ENCODE data around the gene HOXB3.
A peak's percentile ranks its signal among the peaks of the same experiment; 100 is the strongest.
"Not testable (repeated sequence)": the region's sequence is repeated elsewhere in the genome, so short reads cannot be mapped to it uniquely, and the experiment has no call there.

HOXB3 gene

DNA sequence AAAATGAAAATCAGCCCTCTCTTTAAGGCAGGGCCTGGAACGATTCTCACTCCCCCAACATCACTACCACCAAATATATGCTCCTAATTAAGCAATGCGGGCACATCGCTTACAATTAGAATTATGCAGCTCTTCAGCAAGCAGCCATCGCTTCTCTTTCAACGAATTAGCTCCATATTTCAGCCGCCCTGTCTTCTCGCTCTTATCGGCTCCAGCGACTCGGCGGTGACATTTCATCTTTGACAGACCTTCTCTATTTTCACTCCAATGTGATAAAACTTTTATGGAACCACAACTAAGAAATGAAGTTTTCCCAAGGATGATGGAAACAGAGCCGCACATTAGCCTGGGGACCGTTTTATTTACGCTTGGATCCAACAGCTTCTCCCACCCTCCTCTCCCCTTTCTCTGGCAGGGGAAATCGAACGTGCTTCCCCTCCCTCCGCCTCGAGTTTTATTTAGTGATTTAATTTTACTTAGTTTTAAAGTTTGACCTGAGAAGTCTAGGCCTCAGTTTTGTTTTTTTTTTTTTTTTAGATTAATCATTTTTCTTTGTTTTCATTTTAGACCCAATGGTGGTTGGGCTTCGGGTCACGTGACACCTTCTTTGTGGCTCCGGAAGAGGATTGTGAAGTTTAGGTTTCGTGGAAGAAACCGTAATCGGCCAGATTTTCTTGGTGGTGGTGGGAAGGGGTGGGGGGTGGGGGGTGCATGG, 42.1 kb downstream of the HOXB3 start:
- DNase-seq = no peak

DNA sequence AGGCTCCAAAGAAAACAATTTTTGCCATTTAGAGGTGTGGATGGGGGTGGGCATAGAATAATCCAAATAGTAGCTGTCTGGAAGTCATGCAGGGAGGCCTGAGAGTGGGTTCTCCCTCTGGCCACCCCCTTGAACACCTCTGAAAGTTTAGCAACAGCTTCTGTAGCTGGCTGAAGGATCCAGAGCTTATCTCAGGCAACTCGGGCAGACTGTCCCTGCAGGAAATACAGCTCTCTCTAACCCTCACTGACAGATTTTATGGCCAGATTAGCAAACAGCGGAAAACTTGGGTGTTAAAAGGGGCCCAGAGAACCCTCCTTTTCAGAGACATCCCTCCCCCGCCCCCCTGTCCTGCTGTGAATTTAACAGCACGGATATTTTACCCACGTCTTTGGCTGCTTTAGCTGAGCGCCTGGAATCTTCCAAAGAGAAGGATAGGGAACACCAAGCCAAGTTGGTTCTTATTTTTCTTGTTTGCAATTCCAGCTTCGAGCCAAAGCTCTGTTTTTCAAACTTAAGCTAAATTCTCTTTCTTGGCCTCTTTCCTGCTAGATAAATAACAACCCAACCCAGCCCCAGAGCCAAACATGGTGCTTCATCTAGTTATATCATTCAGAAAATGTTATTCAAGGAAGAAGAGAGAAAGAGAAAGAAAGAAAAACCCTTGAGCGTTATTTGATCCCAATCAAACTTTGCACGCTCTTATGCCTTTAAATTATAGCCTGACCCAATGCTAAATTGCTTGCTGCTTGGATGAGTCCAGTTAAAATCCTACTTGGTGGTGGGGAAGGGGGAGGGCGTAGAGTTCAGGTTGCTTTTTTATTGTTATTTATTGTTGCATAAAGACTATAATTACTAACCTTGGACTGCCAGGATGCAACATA, 42.9 kb downstream of the HOXB3 start:
- peak in 1 of 56 donors; percentile 0 for DNase-seq

DNA sequence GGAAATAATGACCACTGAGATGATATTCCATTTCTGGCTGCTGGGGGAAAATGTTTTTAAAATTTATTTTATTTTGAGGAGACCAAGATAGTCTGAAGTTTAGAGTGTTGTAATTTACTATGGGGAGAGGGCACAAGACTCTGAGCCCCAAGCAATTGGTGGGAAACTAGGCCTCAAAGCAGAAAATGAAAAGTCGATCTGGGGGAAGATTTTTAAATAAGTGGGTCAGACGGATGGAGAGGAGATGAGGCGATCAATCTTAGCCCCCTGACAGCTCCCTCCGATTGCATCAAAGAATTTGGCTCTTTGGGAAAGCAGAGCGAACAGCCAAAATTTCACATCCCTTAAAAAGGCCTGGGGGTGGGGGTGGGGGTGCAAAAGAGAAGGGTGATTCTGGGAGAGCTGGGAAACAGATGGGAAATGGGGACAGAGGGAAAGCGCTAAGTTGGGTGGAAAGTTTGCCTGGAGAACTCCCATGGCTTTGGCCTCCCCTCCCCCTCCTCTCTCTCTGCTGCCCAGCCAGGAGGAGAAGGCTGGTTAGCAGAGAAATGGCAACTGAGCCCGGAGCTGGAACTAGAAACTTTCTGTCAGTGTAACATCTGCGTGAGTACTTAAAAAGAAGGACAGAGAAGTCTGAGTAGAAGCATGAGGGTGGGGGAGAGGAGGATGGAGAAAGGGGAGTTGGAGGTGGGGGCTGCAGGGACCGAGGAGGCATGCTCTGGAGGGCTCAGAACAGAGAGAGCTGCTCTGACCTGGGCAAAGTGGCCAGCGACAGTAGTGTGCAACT, 43.7 kb downstream of the HOXB3 start:
- no peak for DNase-seq

DNA sequence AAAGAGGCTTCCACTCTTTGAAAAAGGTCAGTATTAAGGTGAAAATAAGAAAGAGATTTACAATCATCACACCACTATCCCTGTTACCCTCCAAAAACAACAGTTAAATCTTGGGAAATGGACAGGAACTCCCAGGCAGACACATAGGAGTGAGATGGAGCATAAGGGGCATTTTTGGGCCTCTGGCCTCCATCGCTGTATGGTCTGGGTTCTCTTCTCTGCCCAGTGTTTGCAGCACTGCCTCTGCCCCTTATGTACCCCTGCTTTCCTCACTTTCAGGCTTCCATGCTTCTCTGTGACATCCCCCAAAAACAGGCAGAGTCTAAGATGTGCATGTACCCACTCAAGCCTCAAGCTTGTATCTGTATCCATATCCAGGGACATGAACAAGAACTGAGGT, 44.5 kb downstream of the HOXB3 start:
- DNase-seq = no peak

DNA sequence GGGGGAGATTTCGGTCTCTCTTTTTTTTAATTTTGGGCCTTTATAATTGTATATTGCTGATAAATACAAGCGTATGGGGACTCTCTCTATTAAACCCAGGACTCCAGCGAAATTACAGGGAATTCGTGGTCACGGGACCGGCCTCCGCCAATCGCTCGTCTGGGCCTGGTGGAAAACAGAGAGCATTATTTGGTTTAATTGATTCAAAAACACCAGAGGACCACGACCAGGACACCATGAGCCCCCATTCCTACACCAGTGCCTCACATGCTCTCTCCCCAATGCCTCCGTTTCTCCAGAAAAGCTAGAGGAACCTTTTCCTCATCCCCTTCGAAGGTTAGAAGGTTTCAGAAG, 45.0 kb downstream of the HOXB3 start, which contains the start of gene HOXB2:
HOXB2 (minus strand) TSS at position 88 of the 354 bp plus-strand sequence. CDS start 198 bp downstream, outside the sequence.
- no peak for DNase-seq

DNA sequence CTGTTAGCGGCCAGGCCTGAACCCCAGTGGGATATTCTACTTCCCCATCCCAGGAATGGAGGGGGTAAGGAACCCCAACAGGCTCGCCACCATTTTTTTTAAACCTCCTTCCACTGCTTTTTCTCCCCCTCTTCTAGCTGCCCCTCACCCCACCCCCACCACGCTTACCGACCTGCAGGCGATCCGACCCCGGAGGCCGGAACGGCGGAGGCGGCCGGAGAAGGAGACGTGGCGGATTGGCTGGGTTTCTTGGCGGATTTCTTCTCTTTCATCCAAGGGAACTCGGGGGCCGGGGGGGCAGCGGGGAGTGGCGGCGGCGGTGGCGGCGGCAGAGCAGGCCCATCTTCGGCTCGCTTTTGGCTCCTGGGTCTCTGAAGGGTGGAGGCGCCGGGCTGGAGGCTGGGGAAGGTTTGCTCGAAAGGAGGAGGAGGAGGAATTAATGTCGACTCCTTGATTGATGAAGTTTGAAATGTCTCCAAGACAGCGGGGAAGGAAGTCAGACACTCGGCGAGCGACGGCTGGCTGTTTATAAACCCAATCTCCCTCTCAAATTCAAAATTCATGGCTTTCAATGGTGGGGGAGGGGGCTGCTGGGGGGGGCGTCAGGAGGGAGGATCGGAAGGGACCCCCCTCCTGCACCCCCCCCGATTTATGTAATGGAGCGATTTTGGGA, 45.6 kb downstream of the HOXB3 start:
- no peak for DNase-seq

DNA sequence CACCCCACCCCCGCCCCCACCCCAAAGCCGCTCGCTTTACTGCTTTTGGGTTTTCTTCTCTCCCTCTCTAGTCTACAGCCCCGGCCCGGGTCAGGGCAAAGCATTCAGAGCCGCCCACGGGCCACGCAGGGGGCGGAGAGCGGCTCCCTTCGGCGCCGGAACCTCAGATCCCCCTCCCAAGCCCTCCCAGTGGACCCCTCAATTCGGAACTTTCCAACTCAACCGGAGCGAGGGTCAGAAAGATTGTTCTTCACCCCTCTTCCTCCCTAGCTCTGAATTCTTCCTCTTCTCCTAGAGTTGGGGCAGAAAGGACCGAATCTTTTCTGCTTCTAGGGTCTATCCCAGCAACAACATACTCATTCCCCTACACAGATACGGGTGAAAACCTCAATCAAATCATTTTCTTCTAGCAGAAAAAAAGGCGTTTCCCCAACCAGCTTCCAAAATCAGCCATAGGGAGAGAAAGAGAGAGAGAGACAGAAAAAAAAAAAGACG, 46.1 kb downstream of the HOXB3 start:
- no peak for DNase-seq

DNA sequence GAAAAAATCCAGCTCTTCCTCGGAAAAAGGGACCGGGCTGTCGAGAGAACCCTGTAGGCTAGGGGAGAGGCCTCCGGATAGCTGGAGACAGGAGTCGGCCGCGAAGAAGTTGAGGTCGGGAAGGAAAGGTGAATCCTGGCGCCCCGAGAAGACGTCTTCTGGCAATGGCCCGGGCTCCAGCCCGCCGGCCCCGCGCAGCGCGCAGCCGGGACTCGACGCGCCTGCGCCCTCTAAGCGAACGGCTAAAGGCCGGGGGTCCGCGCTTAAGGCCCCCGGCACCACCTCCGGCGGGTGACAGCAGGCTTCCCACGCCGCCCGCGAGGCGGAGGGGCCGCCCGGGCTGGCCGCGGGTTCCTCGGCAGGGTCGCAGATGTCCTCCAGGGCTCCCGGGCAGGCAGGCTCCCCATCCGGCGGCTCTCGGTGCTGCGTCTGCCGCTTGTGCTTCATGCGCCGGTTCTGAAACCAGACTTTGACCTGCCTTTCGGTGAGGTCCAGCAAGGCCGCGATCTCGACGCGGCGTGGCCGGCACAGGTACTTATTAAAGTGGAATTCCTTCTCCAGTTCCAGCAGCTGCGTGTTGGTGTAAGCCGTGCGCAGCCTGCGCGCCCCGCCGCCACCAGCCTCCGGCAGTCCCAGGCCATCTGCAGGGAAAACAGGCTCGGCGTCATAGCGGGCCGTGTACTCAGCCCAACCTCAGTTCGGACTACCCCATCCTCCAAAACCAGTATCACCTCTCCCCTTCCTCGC, 46.8 kb downstream of the HOXB3 start:
- no peak for DNase-seq

DNA sequence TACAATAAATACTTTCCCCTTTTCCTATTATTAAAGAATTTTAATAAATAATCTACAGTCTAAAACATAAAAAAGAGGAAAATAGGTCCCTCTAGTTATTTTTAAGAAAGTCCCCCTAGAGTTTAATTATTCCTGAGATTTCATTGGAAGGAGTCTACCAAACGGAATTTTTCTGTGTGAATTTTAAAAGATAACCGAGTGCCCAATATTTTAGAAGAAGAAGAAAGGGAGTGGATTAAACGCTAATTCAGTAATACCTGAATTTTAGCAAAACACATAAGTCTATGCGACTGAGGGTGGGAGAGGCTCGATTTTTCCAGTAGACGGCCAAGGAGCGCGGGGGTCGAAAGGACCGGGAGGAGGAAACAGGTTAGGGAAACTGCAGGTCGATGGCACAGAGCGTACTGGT, 47.3 kb downstream of the HOXB3 start:
- DNase-seq = no peak

DNA sequence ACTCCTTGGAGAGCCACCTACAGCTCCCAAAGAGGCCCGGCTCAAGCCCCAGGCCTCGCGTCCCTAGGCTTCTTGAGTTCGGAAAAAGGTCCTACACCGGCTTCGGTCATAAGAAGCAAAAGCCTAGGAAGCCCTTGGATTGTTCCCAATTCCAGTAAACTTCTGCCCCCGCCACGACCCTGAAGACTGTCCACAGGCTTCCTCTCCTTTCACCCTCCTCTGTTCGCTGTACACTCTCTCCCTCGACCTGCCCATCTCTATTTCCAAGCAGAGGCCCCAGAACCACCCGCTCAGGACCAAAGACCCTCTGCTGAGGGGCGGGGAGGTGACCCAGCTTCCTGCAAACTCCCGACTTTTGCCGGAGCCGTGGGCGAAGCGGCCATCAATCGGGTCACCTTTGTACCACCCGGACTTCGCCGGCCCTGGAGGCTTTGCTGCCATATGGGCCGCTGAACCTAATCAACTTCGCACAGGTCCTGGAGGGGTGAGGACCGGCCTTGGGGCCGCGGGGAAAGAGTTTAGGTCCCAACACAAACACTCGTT, 47.9 kb downstream of the HOXB3 start:
- no peak for DNase-seq

DNA sequence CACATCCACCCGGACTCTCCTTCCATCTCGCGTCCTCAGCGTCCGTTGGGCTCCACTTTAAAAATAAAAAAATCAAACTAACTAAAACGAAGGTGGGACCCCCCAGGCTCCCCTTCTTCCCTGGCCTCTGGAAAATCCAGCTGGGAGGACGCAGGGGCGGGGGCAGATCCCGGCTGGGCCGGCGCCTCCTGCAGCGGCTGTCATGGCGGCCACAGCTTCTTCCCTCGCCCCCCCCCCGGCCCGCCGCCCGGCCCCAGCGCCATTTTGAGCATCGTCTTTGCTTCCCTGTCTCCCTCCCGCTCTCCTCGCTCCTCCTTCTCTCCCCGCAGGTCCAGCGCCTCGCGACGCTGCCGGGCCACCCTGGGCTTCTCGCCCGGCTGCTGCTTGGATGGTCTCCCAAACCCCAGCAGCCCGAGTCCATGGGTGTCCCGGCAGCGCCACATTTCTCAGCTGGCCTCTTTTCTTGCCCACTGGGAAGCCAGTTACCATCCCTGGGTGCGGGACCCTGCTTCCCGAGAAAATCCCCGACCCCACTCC, 48.4 kb downstream of the HOXB3 start:
- no peak for DNase-seq

DNA sequence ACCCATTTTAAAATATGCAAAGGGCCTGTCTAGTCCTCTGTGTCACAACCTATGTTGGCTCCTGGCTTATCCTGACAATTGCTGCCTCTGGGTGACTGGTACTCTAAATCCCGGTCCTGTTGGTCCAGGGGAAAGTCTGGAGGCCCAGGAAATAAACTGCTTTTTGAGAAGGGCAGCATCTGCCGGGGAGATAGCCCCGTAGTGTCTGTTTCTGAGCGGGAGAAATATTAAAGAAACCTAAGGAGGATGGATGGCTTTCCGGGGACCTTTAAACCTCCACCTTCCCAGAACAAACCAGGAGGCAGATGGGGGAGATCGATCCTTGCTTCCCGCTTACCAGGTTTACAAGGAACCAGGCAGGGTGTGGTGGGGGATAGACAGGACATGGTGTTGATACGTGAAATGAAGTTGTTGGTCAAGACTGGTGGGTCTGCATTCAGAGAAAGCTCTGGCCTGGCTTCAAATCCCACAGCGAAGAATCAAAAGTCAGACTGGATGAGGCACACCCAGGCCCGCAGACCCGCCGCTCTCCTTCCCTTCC, 48.9 kb downstream of the HOXB3 start:
- DNase-seq = no peak

DNA sequence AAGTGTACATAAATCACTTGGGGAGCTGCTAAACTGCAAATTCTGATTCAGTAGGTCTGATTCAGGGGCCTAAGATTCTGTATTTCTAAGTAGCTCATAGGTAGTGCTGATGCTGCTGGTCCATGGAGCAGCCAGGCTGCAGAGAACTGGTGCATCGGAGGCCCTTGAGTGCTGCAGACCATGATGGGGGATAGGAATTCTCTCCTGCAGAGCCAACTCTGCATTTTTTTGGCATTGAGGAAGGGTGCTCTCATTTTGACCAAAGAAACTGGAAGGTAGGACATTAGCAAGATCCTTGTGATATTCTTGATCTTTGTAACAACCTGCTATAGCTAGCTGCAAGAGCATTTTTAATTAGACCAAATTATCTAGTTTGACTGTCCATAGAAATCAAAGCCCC, 49.8 kb downstream of the HOXB3 start:
- DNase-seq = no peak

DNA sequence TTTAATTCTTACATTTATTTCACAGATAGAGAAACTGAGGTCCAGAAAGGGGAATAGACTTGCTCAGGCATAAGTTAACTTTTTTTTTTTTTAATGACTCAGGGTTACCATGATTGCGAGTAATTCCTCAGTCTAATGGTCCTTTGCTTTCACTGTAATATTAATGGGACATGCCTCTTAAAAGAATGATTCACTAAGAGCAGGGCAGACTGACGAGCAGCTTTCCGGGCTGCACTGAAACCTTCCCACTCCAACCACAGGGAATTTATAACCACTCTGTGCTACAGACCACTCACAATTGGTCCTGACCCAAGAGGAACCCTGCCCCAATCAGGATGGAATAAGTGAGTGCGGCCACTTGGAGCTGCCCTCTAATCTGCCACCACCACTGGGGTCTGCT, 50.9 kb downstream of the HOXB3 start:
- no peak for DNase-seq

DNA sequence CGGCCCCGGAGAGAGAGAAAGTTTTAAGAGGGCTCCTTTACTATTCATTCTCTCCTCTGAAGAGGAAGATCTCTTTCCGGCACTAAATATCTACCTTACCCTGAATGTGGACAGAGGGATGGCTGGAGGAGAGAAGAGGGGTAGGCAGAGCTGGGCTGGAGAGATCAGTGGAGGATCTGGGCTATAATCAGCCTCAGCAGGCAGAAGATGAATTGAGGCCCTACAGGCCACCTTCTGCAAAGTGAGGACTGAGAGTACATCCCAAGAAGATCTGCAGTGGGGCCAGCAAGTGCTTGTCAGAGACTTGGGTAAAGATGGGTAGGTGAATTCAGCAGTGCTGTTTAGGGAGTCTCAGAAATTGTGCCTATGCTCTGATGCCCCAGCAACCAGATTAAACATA, 52.7 kb downstream of the HOXB3 start:
- no peak for DNase-seq

DNA sequence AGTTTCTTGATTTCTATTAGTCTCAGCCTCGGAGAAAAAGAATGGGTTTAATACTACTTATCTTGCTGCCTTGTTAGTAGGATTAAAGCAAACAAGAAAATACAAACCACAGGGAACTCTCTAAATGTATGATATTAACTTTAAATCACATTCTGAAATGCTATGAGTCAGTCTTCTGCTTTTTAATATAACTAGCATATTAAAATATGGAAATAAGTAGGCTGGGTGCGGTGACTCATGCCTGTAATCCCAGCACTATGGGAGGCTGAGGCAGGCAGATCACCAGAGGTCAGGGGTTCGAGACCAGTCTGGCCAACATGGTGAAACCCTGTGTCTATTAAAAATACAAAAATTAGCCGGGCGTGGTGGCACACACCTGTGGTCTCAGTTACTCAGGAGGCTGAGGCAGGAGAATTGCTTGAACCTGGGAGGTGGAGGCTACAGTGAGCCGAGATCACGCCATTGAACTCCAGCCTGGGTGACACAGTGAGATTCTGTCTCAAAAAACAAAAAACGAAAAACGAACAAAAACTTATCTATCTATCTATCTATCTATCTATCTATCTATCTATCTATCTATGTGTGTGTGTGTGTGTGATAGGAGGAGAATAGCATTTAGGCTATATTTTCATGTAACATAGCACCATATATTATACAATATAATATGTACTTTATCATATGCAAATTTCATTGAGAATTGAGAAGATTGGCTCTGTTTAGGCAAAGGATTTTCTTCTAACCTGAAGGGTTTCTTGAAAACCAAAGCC, 54.1 kb downstream of the HOXB3 start:
- DNase-seq = not testable (repeated sequence)

DNA sequence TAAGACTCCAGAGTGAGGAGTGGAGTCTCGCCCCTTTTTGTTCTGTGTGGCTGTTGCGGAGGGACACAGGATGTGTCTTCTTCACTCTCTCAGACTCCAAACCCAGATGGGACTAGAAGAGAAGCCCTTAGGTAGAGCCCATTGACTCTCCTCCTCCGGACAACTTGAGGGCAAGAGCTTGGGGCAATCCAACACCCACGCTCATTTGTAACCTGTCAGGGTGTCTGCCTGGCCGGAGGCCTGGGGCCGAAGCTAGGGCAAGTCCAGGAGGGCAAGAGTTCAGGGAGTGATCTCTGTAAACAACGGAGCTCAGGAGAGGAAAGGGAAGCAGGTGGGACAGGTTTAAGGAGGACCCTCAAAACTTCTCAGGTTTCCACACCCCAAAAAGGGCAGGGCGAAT, 57.8 kb downstream of the HOXB3 start:
- DNase-seq = no peak

DNA sequence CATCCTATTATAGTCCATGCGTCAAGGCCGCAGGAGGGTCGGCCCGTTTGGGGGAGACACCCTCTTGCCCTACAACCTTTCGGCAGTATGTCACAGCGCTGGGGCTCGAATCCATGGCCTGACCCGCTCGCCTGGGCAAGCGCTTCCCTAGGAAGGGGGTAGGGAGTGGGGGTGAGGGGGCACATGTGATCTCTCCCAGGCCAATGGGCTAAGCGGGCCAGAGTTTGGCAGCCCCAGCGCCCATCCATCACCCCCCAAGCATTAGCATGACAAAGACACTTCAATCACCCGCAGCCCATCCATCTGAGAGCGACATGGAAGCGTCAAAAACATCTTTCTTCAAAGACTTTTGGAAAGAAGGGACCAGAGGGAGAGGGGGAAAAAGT, 59.2 kb downstream of the HOXB3 start, which contains the start of gene HOXB1:
HOXB1 (minus strand) TSS at position 125 of the 386 bp plus-strand sequence; CDS start at position 18, 107 bp downstream.
- no peak for DNase-seq

Data from amygdala (tissue), 56 donors.